ENCODE measurements around the gene MEG3. TPM values are rescaled to one million over a fixed set of nuclear protein-coding genes. Genes with fewer than 3 reads are reported as not detected.
A peak's percentile ranks its signal among the peaks of the same experiment; 100 is the strongest.

The MEG3 gene
- total and polyA plus RNA-seq, 2 of the 4 experiments (the other 2 are of a cell fraction), result 31.5 to 556 TPM

GRCh38 chr14:100861188-100861936 is 35.4 kb downstream of the MEG3 start:
- in situ Hi-C loops (cut with MboI; ENCODE audit: low sequenced_read_pairs) (no loop called here), dilution Hi-C loops (cut with HindIII; ENCODE audit: low sequenced_read_pairs, unreplicated experiment) (no loop called here), intact Hi-C loops (cut with micrococcal nuclease) (no loop called here)
- Histone ChIP-seq H2BK15ac (ENCODE audit: low read depth, low read length) (no peak overlapping the region), H3K9me1 (ENCODE audit: insufficient read depth, low read length) (peaks cover 5% of the 10 kb centered on the region), H3K4me1 (ENCODE audit: control insufficient read depth, insufficient read depth, low read length) (no peaks in the 10 kb centered on the region; the same call in none of the 2 replicates), H3K79me1 (ENCODE audit: low read depth in 1 of 2, low read length in 2 of 2) (peaks cover 5 to 77% of the 10 kb centered on the region in 2 experiments; a peak in 3 of 4 replicates), H3K14ac (replicated peaks; ENCODE audit: low read depth, low read length) (no peak overlapping the region), H4K5ac (ENCODE audit: low read depth, low read length) (no peak overlapping the region), H2BK20ac (ENCODE audit: low read depth, low read length) (no peak overlapping the region), H3K27me3 (ENCODE audit: control insufficient read depth, insufficient read depth, low read length) (no peaks in the 10 kb centered on the region), H4K91ac (ENCODE audit: insufficient read depth, low read depth, low read length) (no peak overlapping the region), H3K9ac (ENCODE audit: low read depth, low read length) (no peak overlapping the region), H2AK5ac (ENCODE audit: low read depth, low read length) (no peak overlapping the region), H3K27ac (ENCODE audit: insufficient read depth, low read length) (no peak overlapping the region), H3K9me3 (ENCODE audit: control insufficient read depth, insufficient read depth, low read length) (no peaks in the 10 kb centered on the region), H3K18ac (ENCODE audit: low read depth, low read length) (no peak overlapping the region), H3K56ac (ENCODE audit: extremely low read depth, insufficient read depth, low read length) (no peak overlapping the region), H3K4me3 (ENCODE audit: insufficient read depth, low read depth, low read length) (no peak overlapping the region), H3K23ac (ENCODE audit: low read depth, low read length) (no peak overlapping the region), H2BK120ac (ENCODE audit: low read depth, low read length) (no peak overlapping the region), H3K4me2 (ENCODE audit: low read depth, low read length) (no peak overlapping the region), H2AK9ac (replicated peaks; ENCODE audit: low read depth, low read length, poor library complexity) (no peak overlapping the region), H3K4ac (ENCODE audit: low read depth, low read length) (no peak overlapping the region), H3K36me3 (ENCODE audit: control insufficient read depth, insufficient read depth, low read length) (peaks cover 72% of the 10 kb centered on the region), H2BK5ac (ENCODE audit: low read depth, low read length, poor library complexity, severe bottlenecking) (no peak overlapping the region), H2AFZ (replicated peaks; ENCODE audit: low read length, poor library complexity) (no peak overlapping the region), H4K8ac (ENCODE audit: low read depth in 2 of 2, low read length in 2 of 2) (no peak overlapping the region), H4K20me1 (ENCODE audit: insufficient read depth, low read length) (peaks cover 100% of the 10 kb centered on the region)
- DNase-seq, result no peak
- no peak for TF ChIP-seq CHD1 (IDR thresholded peaks at IDR 0.05; ENCODE audit: low read depth, low read length)
- no peak for TF ChIP-seq BHLHE40 (IDR thresholded peaks at IDR 0.05; ENCODE audit: low read depth, low read length)
- 0 out of 2 replicates have a peak, but pooled peaks have one; percentile 18 for TF ChIP-seq MAZ (IDR thresholded peaks at IDR 0.05; ENCODE audit: borderline replicate concordance, low read depth, low read length)
- ChIA-PET POLR2A (ENCODE audit: unreplicated experiment) (no interaction called here), CTCF (no interaction called here)
- BruUV-seq (replicated peaks), result no TSS peak
- WGBS, 2 experiments (ENCODE audit: extremely low coverage in 2 of 2, insufficient read length in 1 of 2), result 89% methylated on average over 5 of the region's 16 CpGs; no CpG with 5 or more reads in 1 of the 2 experiments
- peak; percentile 21 for ATAC-seq (ENCODE audit: low read depth)
